Occipital lobe (tissue), 2 donors: Measurements from ENCODE around the gene GPR176. TPM values are rescaled to one million over a fixed set of nuclear protein-coding genes. Genes with fewer than 3 reads are reported as not detected.

Experiments
- DNase-seq: peaks from one replicate; lab custom pipeline; 2025; lab: John Stamatoyannopoulos, UW
- total RNA-seq: library from RNA; depleted of rRNA; stranded (reverse); fragments of >200 nt; gene quantifications from one replicate; pipeline ENCODE4 v1.2.3, GENCODE V29; 2014

Gene GPR176
- total RNA-seq, 1 donor from 2014 or later = 44.3 TPM

- DNase-seq = no peak
Observed at GRCh38 chr15:39807791-39808190, 112.3 kb downstream of the GPR176 start.

GRCh38 chr15:39804026-39804425 lies 116.0 kb downstream of the GPR176 start:
- DNase-seq = no peak

GRCh38 chr15:39803016-39803415 lies 117.0 kb downstream of the GPR176 start:
- DNase-seq = no peak

GRCh38 chr15:39801641-39802309 lies 118.3 kb downstream of the GPR176 start:
- no peak for DNase-seq

GRCh38 chr15:39799552-39800011 lies 120.5 kb downstream of the GPR176 start:
- DNase-seq = no peak

GRCh38 chr15:39798382-39798781 lies 121.7 kb downstream of the GPR176 start:
- DNase-seq = no peak

- DNase-seq = no peak
Observed at GRCh38 chr15:39797407-39797806, 122.7 kb downstream of the GPR176 start.

GRCh38 chr15:39796601-39797000 lies 123.5 kb downstream of the GPR176 start:
- DNase-seq = no peak

GRCh38 chr15:39795486-39795885 lies 124.6 kb downstream of the GPR176 start:
- DNase-seq = no peak

- DNase-seq = no peak
Observed at GRCh38 chr15:39794954-39795353, 125.1 kb downstream of the GPR176 start.

- DNase-seq = no peak
Observed at GRCh38 chr15:39793923-39794322, 126.1 kb downstream of the GPR176 start.

- no peak for DNase-seq
Observed at GRCh38 chr15:39792844-39793335, 127.2 kb downstream of the GPR176 start.

GRCh38 chr15:39792025-39792843 lies 127.8 kb downstream of the GPR176 start:
- no peak for DNase-seq

- no peak for DNase-seq
Observed at GRCh38 chr15:39789736-39790135, 130.3 kb downstream of the GPR176 start.

- no peak for DNase-seq
Observed at GRCh38 chr15:39788800-39789565, 131.1 kb downstream of the GPR176 start.

- DNase-seq = no peak
Observed at GRCh38 chr15:39788108-39788507, 132.0 kb downstream of the GPR176 start.

GRCh38 chr15:39787479-39787878 lies 132.6 kb downstream of the GPR176 start:
- no peak for DNase-seq

- DNase-seq = no peak
Observed at GRCh38 chr15:39786447-39787056, 133.5 kb downstream of the GPR176 start.

GRCh38 chr15:39785841-39786240 lies 134.2 kb downstream of the GPR176 start:
- DNase-seq = no peak

GRCh38 chr15:39785139-39785538 lies 134.9 kb downstream of the GPR176 start:
- DNase-seq = no peak

GRCh38 chr15:39784638-39785037 lies 135.4 kb downstream of the GPR176 start:
- no peak for DNase-seq
